Neutrophil (primary cell): ENCODE results near the gene L3MBTL4.

ENCODE experiments used
- H3K27ac ChIP-seq: fragments of 200-600 bp; sonication (generic); 2 replicates; pipeline ENCODE4 v1.5.1; 2016; ENCODE audit warnings: mild to moderate bottlenecking, moderate library complexity
- H3K27me3 ChIP-seq: fragments of 200-600 bp; sonication (generic); 2 replicates; pipeline ENCODE4 v1.6.0; 2016; ENCODE audit warnings: mild to moderate bottlenecking
- H3K36me3 ChIP-seq: fragments of 200-600 bp; sonication (generic); 2 replicates; pipeline ENCODE4 v1.5.1; 2017
- H3K4me1 ChIP-seq, 2 experiments: fragments of 200-600 bp in 1 of 2; sonication (generic) in 1 of 2; 1 replicate in 1 of 2; 2 replicates in 1 of 2; pipeline versions ENCODE4 v1.5.1 to v1.6.1; 2013 to 2016; ENCODE audit warnings: low read depth in 1 of 2, low read length in 1 of 2, mild to moderate bottlenecking in 1 of 2, moderate library complexity in 1 of 2; ENCODE audit not compliant: control insufficient read depth in 1 of 2, insufficient read depth in 1 of 2
- H3K4me3 ChIP-seq, 2 experiments: fragments of 200-600 bp in 1 of 2; sonication (generic) in 1 of 2; 1 replicate in 1 of 2; 2 replicates in 1 of 2; pipeline ENCODE4 v1.5.1; 2013 to 2016; ENCODE audit warnings: low read depth in 1 of 2, low read length in 1 of 2, mild to moderate bottlenecking in 1 of 2, moderate library complexity in 1 of 2
- H3K9me3 ChIP-seq: fragments of 200-600 bp; sonication (generic); 2 replicates; pipeline ENCODE4 v1.5.1; 2016
- TF ChIP-seq, protein P1 (sequence below): fragments of 200-600 bp; sonication (generic); IDR thresholded peaks from 2 replicates; pipeline ENCODE4 v1.5.1; 2016; ENCODE audit warnings: antibody characterized with exemption

Gene L3MBTL4

DNA sequence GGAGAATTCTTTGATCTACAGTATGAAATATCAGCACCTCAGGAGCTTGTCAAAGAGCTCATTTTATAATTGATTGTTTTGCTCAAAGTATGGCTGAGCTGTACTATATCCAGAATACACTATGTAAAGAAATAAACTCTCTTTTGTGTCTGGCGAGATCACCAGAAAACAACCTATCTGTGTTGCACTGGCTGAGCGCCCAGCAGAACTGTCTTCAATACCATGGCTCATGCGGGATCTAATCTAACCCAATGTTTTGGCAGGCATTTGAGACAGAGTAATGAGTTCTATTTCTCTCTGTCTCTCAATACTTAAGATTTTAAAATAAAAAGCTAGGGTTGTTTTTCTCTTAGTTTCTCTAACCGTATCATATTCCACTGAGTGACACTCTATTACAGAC lies 192.4 kb downstream of the L3MBTL4 start:
- Histone ChIP-seq H3K27me3 (no peaks in the 10 kb centered on the region), H3K4me1 (no peaks in the 10 kb centered on the region), H3K27ac (no peak overlapping the region), H3K36me3 (no peaks in the 10 kb centered on the region), H3K9me3 (no peaks in the 10 kb centered on the region), H3K4me3 (no peak overlapping the region)
- TF ChIP-seq, protein P1, sequence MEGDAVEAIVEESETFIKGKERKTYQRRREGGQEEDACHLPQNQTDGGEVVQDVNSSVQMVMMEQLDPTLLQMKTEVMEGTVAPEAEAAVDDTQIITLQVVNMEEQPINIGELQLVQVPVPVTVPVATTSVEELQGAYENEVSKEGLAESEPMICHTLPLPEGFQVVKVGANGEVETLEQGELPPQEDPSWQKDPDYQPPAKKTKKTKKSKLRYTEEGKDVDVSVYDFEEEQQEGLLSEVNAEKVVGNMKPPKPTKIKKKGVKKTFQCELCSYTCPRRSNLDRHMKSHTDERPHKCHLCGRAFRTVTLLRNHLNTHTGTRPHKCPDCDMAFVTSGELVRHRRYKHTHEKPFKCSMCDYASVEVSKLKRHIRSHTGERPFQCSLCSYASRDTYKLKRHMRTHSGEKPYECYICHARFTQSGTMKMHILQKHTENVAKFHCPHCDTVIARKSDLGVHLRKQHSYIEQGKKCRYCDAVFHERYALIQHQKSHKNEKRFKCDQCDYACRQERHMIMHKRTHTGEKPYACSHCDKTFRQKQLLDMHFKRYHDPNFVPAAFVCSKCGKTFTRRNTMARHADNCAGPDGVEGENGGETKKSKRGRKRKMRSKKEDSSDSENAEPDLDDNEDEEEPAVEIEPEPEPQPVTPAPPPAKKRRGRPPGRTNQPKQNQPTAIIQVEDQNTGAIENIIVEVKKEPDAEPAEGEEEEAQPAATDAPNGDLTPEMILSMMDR: no peak

DNA sequence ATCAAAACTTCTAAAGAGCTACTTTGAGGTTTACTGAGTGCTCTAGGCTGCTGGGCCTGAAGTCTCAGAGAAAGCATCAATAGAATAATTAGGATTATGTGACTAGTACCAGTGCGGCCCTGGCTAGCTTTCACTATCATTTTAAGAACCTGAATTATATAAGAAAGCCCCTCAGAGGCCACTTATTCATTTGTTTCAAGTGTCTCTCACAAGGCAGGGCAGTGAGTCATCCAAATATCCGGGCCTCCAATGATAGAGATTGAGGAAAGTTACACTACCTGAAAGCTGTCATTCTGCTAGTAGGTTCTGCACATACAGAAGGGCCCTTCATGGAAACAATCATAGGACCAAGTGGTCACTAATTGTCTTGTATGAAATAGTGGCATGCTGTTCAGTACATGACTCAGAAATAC lies 193.1 kb downstream of the L3MBTL4 start:
- Histone ChIP-seq H3K4me1 (no peaks in the 10 kb centered on the region), H3K36me3 (no peaks in the 10 kb centered on the region), H3K4me3 (no peak overlapping the region), H3K27ac (no peak overlapping the region), H3K9me3 (no peaks in the 10 kb centered on the region), H3K27me3 (no peaks in the 10 kb centered on the region)
- TF ChIP-seq, protein P1: no peak

- TF ChIP-seq, protein P1: no peak
- H3K27ac ChIP-seq: no peak overlapping the region
Measured at GRCh38 chr18:6220129-6220528, 194.6 kb downstream of the L3MBTL4 start.

DNA sequence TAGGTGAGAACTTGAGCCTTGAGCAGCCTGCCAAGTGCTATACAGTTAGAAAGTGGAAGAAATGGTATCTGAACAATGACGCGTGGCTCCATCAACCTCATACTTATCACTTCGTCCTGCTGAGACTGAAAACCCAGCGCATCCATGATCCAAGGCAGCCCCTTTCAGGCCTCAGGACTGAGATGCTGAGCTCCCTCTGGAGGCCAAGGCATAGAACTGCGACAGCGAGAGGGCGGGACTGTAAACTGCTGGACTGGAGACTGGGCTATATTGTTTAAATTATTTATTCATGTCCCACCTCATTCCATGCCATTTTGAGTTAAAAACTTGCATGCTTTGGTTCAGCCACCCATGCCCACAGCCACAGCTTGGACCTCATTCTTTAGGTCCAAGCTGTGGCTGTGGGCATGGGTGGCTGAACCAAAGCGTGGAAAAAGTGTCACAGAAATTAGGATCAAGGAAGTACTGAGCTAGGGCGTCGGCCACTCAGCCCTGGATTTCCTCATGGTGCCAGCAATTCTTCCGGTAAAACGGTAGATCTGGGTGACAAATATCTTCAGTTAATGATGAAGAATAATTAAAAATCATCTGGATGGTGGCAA lies 195.5 kb downstream of the L3MBTL4 start:
- Histone ChIP-seq H3K27ac (no peak overlapping the region), H3K4me1 (no peaks in the 10 kb centered on the region), H3K4me3 (no peak overlapping the region), H3K9me3 (no peaks in the 10 kb centered on the region), H3K27me3 (no peaks in the 10 kb centered on the region), H3K36me3 (no peaks in the 10 kb centered on the region)
- TF ChIP-seq, protein P1: no peak

More at GRCh38 chr18:6220129-6220528, 194.6 kb downstream of the L3MBTL4 start:
- no peaks in the 10 kb centered on the region for H3K9me3 ChIP-seq
- H3K27me3 ChIP-seq: no peaks in the 10 kb centered on the region
- no peak overlapping the region for H3K4me3 ChIP-seq
- no peaks in the 10 kb centered on the region for H3K36me3 ChIP-seq
- H3K4me1 ChIP-seq: no peaks in the 10 kb centered on the region

GRCh38 chr18:6215888-6216287 lies 198.8 kb downstream of the L3MBTL4 start:
- H3K4me3 ChIP-seq: no peak overlapping the region
- TF ChIP-seq, protein P1: no peak
- no peaks in the 10 kb centered on the region for H3K9me3 ChIP-seq
- no peaks in the 10 kb centered on the region for H3K36me3 ChIP-seq
- no peaks in the 10 kb centered on the region for H3K4me1 ChIP-seq
- no peaks in the 10 kb centered on the region for H3K27me3 ChIP-seq
- no peak overlapping the region for H3K27ac ChIP-seq

- H3K36me3 ChIP-seq: no peaks in the 10 kb centered on the region
- H3K9me3 ChIP-seq: no peaks in the 10 kb centered on the region
- H3K27ac ChIP-seq: no peak overlapping the region
- TF ChIP-seq, protein P1: no peak
- no peak overlapping the region for H3K4me3 ChIP-seq
- no peaks in the 10 kb centered on the region for H3K4me1 ChIP-seq
- no peaks in the 10 kb centered on the region for H3K27me3 ChIP-seq
Measured at GRCh38 chr18:6211174-6211504, 203.6 kb downstream of the L3MBTL4 start.
